HCT116 (cell line): ENCODE results near the gene PRELID2. TPM values are rescaled to one million over a fixed set of nuclear protein-coding genes. Genes with fewer than 3 reads are reported as not detected.

Source experiments
- ATAC-seq: fragments of 200-7000 bp; cut with Tn5 transposase; 2 replicates; pipeline ENCODE4 v1.9.1; 2020; ENCODE audit warnings: mild to moderate bottlenecking, moderate library complexity
- BruUV-seq: library from RNA; stranded (reverse); fragments of 400-500 nt; replicated peaks from 2 replicates; lab custom pipeline; 2021; lab: Mats Ljungman, UMichigan
- CTCF ChIA-PET: fragments of 300-600 bp; sonication (Branson Sonifier 250); formaldehyde crosslinking; loops from one replicate; lab custom pipeline; 2021; ENCODE audit warnings: antibody characterized with exemption; lab: Charles Lee
- POLR2A ChIA-PET: fragments of 300-600, 350-600 bp; sonication (Branson Sonifier 250); formaldehyde crosslinking; loops from one replicate; lab custom pipeline; 2021; ENCODE audit warnings: antibody characterized with exemption; lab: Charles Lee
- RAD21 ChIA-PET, 2 experiments: fragments of 300-600 bp; sonication (Branson Sonifier 250); formaldehyde crosslinking; loops; one replicate each; lab custom pipeline; 2023; ENCODE audit warnings: low total read pairs in 2 of 2; ENCODE audit not compliant: uncharacterized antibody in 2 of 2, unreplicated experiment in 2 of 2, low non-redundant PET in 1 of 2; lab: Charles Lee
- DNase-seq: peaks from one replicate; pipeline ENCODE4 v3.0.0-alpha.2; 2010; ENCODE audit warnings: low read depth, low spot score
- H2AFZ ChIP-seq: fragments of 200-600 bp; shearing (Covaris generic), sonication (generic); 2 replicates; pipeline ENCODE4 v1.6.1; 2017; ENCODE audit warnings: low read depth, mixed run types, mixed read lengths, antibody characterized with exemption, low read length; ENCODE audit not compliant: poor library complexity, severe bottlenecking
- H3K27ac ChIP-seq: 2 replicates; pipeline ENCODE4 v1.5.1; 2012; ENCODE audit warnings: low read depth, low read length
- H3K27me3 ChIP-seq: fragments of 200-600 bp; sonication (generic); 2 replicates; pipeline ENCODE4 v1.6.1; 2016; ENCODE audit warnings: mixed run types, low read length, mixed read lengths; ENCODE audit not compliant: insufficient read depth
- H3K36me3 ChIP-seq, 2 experiments: fragments of 200-500 bp in 1 of 2; fragments of 200-600 bp in 1 of 2; sonication (Bioruptor generic) in 1 of 2; sonication (generic) in 1 of 2; 2 replicates each; pipeline versions ENCODE4 v1.5.1 to v1.6.1; 2014 to 2016; ENCODE audit warnings: low read length in 2 of 2, inconsistent platforms in 1 of 2, mixed read lengths in 1 of 2, mixed run types in 1 of 2; ENCODE audit not compliant: insufficient read depth in 2 of 2, control insufficient read depth in 1 of 2
- H3K4me1 ChIP-seq, 2 experiments: fragments of 200-600 bp in 1 of 2; sonication (generic) in 1 of 2; 2 replicates each; pipeline versions ENCODE4 v1.5.1 to v1.6.1; 2012 to 2017; ENCODE audit warnings: low read length in 2 of 2, inconsistent platforms in 1 of 2, mild to moderate bottlenecking in 1 of 2, mixed read lengths in 1 of 2, mixed run types in 1 of 2, moderate library complexity in 1 of 2; ENCODE audit not compliant: insufficient read depth in 2 of 2, control insufficient read depth in 1 of 2
- H3K4me2 ChIP-seq: fragments of 200-600 bp; sonication (generic); 2 replicates; pipeline ENCODE4 v1.6.1; 2017; ENCODE audit warnings: mixed run types, low read length, mixed read lengths
- H3K4me3 ChIP-seq, 2 experiments: fragments of 200-600 bp in 1 of 2; sonication (generic) in 1 of 2; replicated peaks in 1 of 2; 2 replicates each; pipeline ENCODE4 v1.5.1; 2011 to 2016; ENCODE audit warnings: low read length in 2 of 2, control low read depth in 1 of 2, low read depth in 1 of 2, mild to moderate bottlenecking in 1 of 2, mixed read lengths in 1 of 2, mixed run types in 1 of 2
- H3K79me2 ChIP-seq: fragments of 200-600 bp; sonication (generic); 2 replicates; pipeline ENCODE4 v1.6.1; 2017; ENCODE audit warnings: mild to moderate bottlenecking, mixed run types, low read length, moderate library complexity, mixed read lengths; ENCODE audit not compliant: insufficient read depth
- H3K9ac ChIP-seq: fragments of 200-600 bp; sonication (generic); 2 replicates; pipeline ENCODE4 v1.6.1; 2016; ENCODE audit warnings: low read length, mixed read lengths
- H3K9me2 ChIP-seq: fragments of 200-600 bp; sonication (generic), shearing (Covaris generic); 2 replicates; pipeline ENCODE4 v1.6.1; 2017; ENCODE audit warnings: mixed run types, mild to moderate bottlenecking, moderate library complexity; ENCODE audit not compliant: insufficient read depth
- H3K9me3 ChIP-seq, 2 experiments: fragments of 200-500 bp in 1 of 2; fragments of 200-600 bp in 1 of 2; sonication (Bioruptor generic) in 1 of 2; sonication (generic) in 1 of 2; 2 replicates each; pipeline ENCODE4 v1.6.1; 2014 to 2017; ENCODE audit warnings: low read length in 2 of 2, mixed read lengths in 2 of 2, inconsistent platforms in 1 of 2, low read depth in 1 of 2, mild to moderate bottlenecking in 1 of 2, mixed run types in 1 of 2, moderate library complexity in 1 of 2; ENCODE audit not compliant: control insufficient read depth in 1 of 2, insufficient read depth in 1 of 2
- H4K20me1 ChIP-seq: fragments of 200-600 bp; sonication (generic), shearing (Covaris generic); 2 replicates; pipeline ENCODE4 v1.6.1; 2017; ENCODE audit warnings: mixed run types, mild to moderate bottlenecking, moderate library complexity; ENCODE audit not compliant: insufficient read depth
- CBX3 ChIP-seq: IDR thresholded peaks from 2 replicates; pipeline ENCODE4 v1.6.1; 2012; ENCODE audit warnings: low read depth
- ELF1 ChIP-seq: IDR thresholded peaks from 2 replicates; pipeline ENCODE4 v1.6.1; 2012; ENCODE audit warnings: low read depth, borderline replicate concordance
- EZH2phosphoT487 ChIP-seq: fragments of 200-600 bp; IDR thresholded peaks from 2 replicates; pipeline ENCODE4 v1.6.1; 2018; ENCODE audit warnings: antibody characterized with exemption, borderline replicate concordance
- POLR2A ChIP-seq: IDR thresholded peaks from 2 replicates; pipeline ENCODE4 v1.7.0; 2011; ENCODE audit warnings: borderline replicate concordance; ENCODE audit not compliant: insufficient read depth, insufficient read length; ENCODE audit errors: extremely low read depth
- SIN3A ChIP-seq: IDR thresholded peaks from 2 replicates; pipeline ENCODE4 v1.6.1; 2012; ENCODE audit warnings: low read depth
- SRF ChIP-seq: IDR thresholded peaks from 2 replicates; pipeline ENCODE4 v1.6.1; 2012; ENCODE audit warnings: low read depth
- YY1 ChIP-seq: IDR thresholded peaks from 2 replicates; pipeline ENCODE4 v1.6.1; 2011; ENCODE audit warnings: low read length, low read depth, moderate library complexity, mild to moderate bottlenecking; ENCODE audit not compliant: insufficient replicate concordance; ENCODE audit errors: extremely low read depth
- ZBTB33 ChIP-seq: IDR thresholded peaks from 2 replicates; pipeline ENCODE4 v1.6.1; 2011; ENCODE audit warnings: mild to moderate bottlenecking, low read length, moderate library complexity; ENCODE audit not compliant: insufficient replicate concordance; ENCODE audit errors: extremely low read depth
- intact Hi-C: fragments of 100-400 bp; cut with micrococcal nuclease; formaldehyde crosslinking; loops from 2 replicates; pipeline ENCODE4 v1.10.0; 2022
- total RNA-seq: library from RNA; stranded (reverse); gene quantifications from one replicate; pipeline ENCODE4 v1.2.1, GENCODE V29; 2021; ENCODE audit not compliant: unreplicated experiment

Gene PRELID2
- total RNA-seq, 1 experiment from 2014 or later: 20.1 TPM

GRCh38 chr5:145776886-145777285 lies 58.3 kb downstream of the PRELID2 start:
- ChIA-PET CTCF (no interaction called here), POLR2A (no interaction called here), RAD21 (no interaction called here)
- Histone ChIP-seq H3K9me2 (no peaks in the 10 kb centered on the region), H3K36me3 (no peaks in the 10 kb centered on the region), H3K9ac (no peak overlapping the region), H3K27me3 (no peaks in the 10 kb centered on the region), H3K79me2 (no peaks in the 10 kb centered on the region), H2AFZ (no peak overlapping the region), H3K4me2 (no peak overlapping the region), H3K27ac (no peak overlapping the region), H3K4me3 (no peak overlapping the region), H3K9me3 (peaks cover 0 to 7% of the 10 kb centered on the region in 2 experiments; a peak in 2 of 4 replicates), H4K20me1 (no peaks in the 10 kb centered on the region), H3K4me1 (peaks cover 0 to 6% of the 10 kb centered on the region in 2 experiments; a peak in 2 of 4 replicates)
- no peak for TF ChIP-seq SIN3A
- TF ChIP-seq YY1: no peak
- TF ChIP-seq EZH2phosphoT487: no peak
- TF ChIP-seq ELF1: no peak
- no peak for TF ChIP-seq SRF
- TF ChIP-seq CBX3: no peak
- TF ChIP-seq ZBTB33: no peak
- TF ChIP-seq POLR2A: no peak
- intact Hi-C loops: no loop called here
- BruUV-seq: no TSS peak
- ATAC-seq (no peak), DNase-seq (no peak)
